Measurements from ENCODE around the gene GZMA. TPM values are rescaled to one million over a fixed set of nuclear protein-coding genes. Genes with fewer than 3 reads are reported as not detected.
"Not testable (repeated sequence)": the region's sequence is repeated elsewhere in the genome, so short reads cannot be mapped to it uniquely, and the experiment has no call there.

Gene GZMA
- total and polyA plus RNA-seq, 3 donors from 2014 or later: 0.37 to 7.1 TPM; not detected in 1

- 92 to 94% methylated on average over 1 of the region's 1 CpG for whole genome bisulfite sequencing, 2 donors
- H3K27me3 ChIP-seq: no peaks in the 10 kb centered on the region
- intact Hi-C loops (cut with DNase I; ENCODE audit: low total_unique reads): no loop called here
- no peaks in the 10 kb centered on the region for H3K36me3 ChIP-seq (ENCODE audit: low read depth, missing control alignments)
- DNase-seq: no peak
- no peak overlapping the region for H3K4me3 ChIP-seq
- H3K27ac ChIP-seq: no peak overlapping the region
- H3K4me1 ChIP-seq: no peaks in the 10 kb centered on the region
- TF ChIP-seq POLR2A (IDR thresholded peaks at IDR 0.05) (no peak), CTCF (IDR thresholded peaks at IDR 0.05) (no peak)
- H3K9me3 ChIP-seq: no peaks in the 10 kb centered on the region
Observed at GRCh38 chr5:55071413-55071812, 31.0 kb upstream of the GZMA start.

DNA sequence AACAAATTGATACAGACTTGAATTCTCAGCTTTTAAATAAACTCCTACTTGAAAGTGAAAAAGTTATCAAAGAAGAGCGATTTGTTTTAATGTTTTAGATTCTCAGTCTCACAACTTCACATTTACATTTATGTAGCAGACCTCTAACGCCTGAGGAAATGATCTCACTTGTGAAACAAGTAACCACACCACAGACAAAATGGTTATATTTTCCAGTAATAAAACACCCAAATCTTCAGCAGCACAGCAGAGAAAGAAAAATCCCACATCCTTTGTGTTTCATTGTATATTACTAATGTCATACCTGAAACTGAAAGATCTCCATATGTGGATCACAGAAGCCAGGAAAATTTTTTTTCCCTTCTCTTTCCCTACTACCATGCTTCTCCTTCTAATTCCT is 29.8 kb upstream of the GZMA start:
- H3K27ac ChIP-seq: no peak overlapping the region
- 76 to 80% methylated on average over 2 of the region's 2 CpGs for WGBS, 2 donors
- TF ChIP-seq CTCF (IDR thresholded peaks at IDR 0.05) (no peak), POLR2A (IDR thresholded peaks at IDR 0.05) (no peak)
- H3K9me3 ChIP-seq: no peaks in the 10 kb centered on the region
- no peak overlapping the region for H3K4me3 ChIP-seq
- no peaks in the 10 kb centered on the region for H3K27me3 ChIP-seq
- intact Hi-C loops (cut with DNase I; ENCODE audit: low total_unique reads): no loop called here
- H3K4me1 ChIP-seq: no peaks in the 10 kb centered on the region
- H3K36me3 ChIP-seq (ENCODE audit: low read depth, missing control alignments): no peaks in the 10 kb centered on the region
- no peak for DNase-seq

GRCh38 chr5:55073211-55073610 is 29.2 kb upstream of the GZMA start:
- WGBS, 2 donors: 87 to 90% methylated on average over 3 of the region's 3 CpGs

DNA sequence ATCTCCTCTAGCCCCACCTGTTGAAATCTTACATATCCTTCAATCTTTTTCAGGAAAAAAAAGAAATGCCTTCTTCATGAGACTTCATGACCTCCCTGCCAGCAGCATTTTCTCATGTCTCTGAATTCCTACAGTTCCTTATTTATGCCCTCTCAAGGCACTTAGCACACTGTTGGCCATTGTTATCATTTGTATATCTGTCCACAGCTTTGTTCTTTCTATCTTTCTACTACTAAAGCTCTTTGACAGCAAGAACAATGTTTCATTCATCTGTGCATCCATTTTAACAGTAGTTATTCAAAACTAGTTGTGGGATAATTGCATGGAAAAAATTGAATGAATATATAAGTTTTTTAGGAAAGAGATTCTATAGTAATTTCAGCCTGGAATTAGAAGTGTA is 20.9 kb upstream of the GZMA start:
- Histone ChIP-seq H3K27ac (no peak overlapping the region), H3K27me3 (no peaks in the 10 kb centered on the region), H3K9me3 (no peaks in the 10 kb centered on the region), H3K4me1 (no peaks in the 10 kb centered on the region), H3K4me3 (no peak overlapping the region), H3K36me3 (ENCODE audit: low read depth, missing control alignments) (no peaks in the 10 kb centered on the region)
- TF ChIP-seq POLR2A (IDR thresholded peaks at IDR 0.05) (no peak), CTCF (IDR thresholded peaks at IDR 0.05) (no peak)
- intact Hi-C loops (cut with DNase I; ENCODE audit: low total_unique reads): no loop called here
- no peak for DNase-seq

More at GRCh38 chr5:55073211-55073610, 29.2 kb upstream of the GZMA start:
- intact Hi-C loops (cut with DNase I; ENCODE audit: low total_unique reads): no loop called here
- Histone ChIP-seq H3K4me3 (no peak overlapping the region), H3K27ac (no peak overlapping the region), H3K4me1 (no peaks in the 10 kb centered on the region), H3K9me3 (no peaks in the 10 kb centered on the region), H3K27me3 (no peaks in the 10 kb centered on the region), H3K36me3 (ENCODE audit: low read depth, missing control alignments) (no peaks in the 10 kb centered on the region)
- no peak for TF ChIP-seq POLR2A (IDR thresholded peaks at IDR 0.05)
- no peak for TF ChIP-seq CTCF (IDR thresholded peaks at IDR 0.05)
- no peak for DNase-seq

DNA sequence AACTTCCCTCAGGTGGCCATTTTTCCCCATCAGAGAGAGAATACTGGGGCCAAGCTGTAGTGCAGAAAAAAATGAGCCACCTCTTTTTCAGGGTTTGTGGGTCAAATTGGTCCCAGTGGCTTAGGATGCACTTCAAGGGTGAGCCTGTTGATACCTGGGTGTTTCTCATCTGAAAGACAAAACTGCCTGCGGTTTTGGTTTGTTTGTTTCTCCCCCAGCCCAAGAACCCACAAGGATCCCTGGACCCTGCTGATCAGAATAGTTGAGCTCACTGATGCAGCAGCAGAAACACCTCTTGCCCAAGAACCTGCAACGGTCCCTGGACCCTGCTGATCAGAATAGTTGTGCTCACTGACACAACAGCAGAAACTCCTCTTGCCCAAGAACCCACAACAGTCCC is 13.1 kb upstream of the GZMA start:
- H3K4me3 ChIP-seq; intact Hi-C loops (cut with DNase I; ENCODE audit: low total_unique reads); H3K27me3 ChIP-seq; H3K27ac ChIP-seq; H3K4me1 ChIP-seq; H3K9me3 ChIP-seq; H3K36me3 ChIP-seq (ENCODE audit: low read depth, missing control alignments); DNase-seq: not testable (repeated sequence)
- WGBS, 2 donors: 69 to 81% methylated on average over 2 of the region's 2 CpGs

GRCh38 chr5:55091011-55091410 is 11.4 kb upstream of the GZMA start:
- intact Hi-C loops (cut with DNase I; ENCODE audit: low total_unique reads); DNase-seq; H3K36me3 ChIP-seq (ENCODE audit: low read depth, missing control alignments); H3K9me3 ChIP-seq; H3K27ac ChIP-seq; H3K4me1 ChIP-seq; H3K27me3 ChIP-seq; H3K4me3 ChIP-seq: not testable (repeated sequence)
- WGBS, 2 donors: 83 to 88% methylated on average over 6 of the region's 6 CpGs

Data from testis (tissue), 3 donors.